22Rv1 (cell line): ENCODE measurements around the gene OR10H3.
"Not testable (repeated sequence)": the region's sequence is repeated elsewhere in the genome, so short reads cannot be mapped to it uniquely, and the experiment has no call there.

Experiments
- H3K27ac ChIP-seq: fragments of 450-650 bp; 2 replicates; pipeline ENCODE4 v1.5.1; 2017
- ZFX ChIP-seq: fragments of 450-650 bp; IDR thresholded peaks from 2 replicates; pipeline ENCODE4 v1.6.1; 2017; ENCODE audit warnings: antibody characterized with exemption, borderline replicate concordance
- TF ChIP-seq, protein P1 (sequence below): fragments of 450-650 bp; IDR thresholded peaks from 2 replicates; pipeline ENCODE4 v1.5.1; 2017; ENCODE audit warnings: mild to moderate bottlenecking

The OR10H3 gene

DNA sequence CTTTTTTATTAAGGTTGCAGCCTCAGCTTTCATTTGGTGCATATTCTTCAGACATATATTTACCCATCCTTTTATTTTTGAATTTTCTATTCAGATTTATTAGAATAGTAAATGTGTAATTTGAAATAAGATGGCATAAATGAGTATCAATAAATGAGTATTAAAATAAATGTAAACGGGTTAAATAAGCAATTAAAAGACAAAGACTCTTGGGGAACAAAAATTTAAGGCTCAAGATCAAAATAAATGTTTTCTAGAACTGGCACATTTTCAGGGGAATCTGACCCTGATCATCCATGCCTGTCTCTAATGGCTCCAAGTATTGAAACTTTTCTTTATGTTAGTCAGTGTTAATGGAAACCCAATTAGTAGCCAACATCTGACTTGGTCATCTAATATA lies 3.0 kb downstream of the OR10H3 start:
- no peak overlapping the region for H3K27ac ChIP-seq
- no peak for TF ChIP-seq ZFX
- TF ChIP-seq, protein P1, sequence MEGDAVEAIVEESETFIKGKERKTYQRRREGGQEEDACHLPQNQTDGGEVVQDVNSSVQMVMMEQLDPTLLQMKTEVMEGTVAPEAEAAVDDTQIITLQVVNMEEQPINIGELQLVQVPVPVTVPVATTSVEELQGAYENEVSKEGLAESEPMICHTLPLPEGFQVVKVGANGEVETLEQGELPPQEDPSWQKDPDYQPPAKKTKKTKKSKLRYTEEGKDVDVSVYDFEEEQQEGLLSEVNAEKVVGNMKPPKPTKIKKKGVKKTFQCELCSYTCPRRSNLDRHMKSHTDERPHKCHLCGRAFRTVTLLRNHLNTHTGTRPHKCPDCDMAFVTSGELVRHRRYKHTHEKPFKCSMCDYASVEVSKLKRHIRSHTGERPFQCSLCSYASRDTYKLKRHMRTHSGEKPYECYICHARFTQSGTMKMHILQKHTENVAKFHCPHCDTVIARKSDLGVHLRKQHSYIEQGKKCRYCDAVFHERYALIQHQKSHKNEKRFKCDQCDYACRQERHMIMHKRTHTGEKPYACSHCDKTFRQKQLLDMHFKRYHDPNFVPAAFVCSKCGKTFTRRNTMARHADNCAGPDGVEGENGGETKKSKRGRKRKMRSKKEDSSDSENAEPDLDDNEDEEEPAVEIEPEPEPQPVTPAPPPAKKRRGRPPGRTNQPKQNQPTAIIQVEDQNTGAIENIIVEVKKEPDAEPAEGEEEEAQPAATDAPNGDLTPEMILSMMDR = no peak

DNA sequence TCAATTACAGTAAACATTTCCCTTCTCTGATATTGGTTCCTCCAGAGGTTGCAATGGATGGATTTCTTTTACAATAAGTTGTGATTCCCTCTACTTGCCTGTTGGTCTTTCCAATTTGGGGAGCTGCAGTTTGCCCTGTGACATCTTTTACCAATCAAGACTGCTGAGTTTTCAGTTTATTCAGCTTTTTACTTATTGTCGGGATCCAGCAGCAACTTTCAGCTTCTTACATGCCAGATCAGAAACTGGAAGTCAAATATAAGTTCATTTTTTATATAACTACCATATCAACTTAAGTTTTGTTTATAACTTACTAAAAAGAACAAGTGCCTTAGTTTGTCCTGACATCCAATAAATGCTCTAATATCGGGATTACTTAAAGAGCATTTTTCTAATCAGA lies 10.5 kb downstream of the OR10H3 start:
- no peak overlapping the region for H3K27ac ChIP-seq
- no peak for TF ChIP-seq ZFX
- TF ChIP-seq, protein P1 = no peak

- no peak for TF ChIP-seq ZFX
- TF ChIP-seq, protein P1 = no peak
- H3K27ac ChIP-seq = no peak overlapping the region
Measured at GRCh38 chr19:15758379-15758778, 20.6 kb downstream of the OR10H3 start.

DNA sequence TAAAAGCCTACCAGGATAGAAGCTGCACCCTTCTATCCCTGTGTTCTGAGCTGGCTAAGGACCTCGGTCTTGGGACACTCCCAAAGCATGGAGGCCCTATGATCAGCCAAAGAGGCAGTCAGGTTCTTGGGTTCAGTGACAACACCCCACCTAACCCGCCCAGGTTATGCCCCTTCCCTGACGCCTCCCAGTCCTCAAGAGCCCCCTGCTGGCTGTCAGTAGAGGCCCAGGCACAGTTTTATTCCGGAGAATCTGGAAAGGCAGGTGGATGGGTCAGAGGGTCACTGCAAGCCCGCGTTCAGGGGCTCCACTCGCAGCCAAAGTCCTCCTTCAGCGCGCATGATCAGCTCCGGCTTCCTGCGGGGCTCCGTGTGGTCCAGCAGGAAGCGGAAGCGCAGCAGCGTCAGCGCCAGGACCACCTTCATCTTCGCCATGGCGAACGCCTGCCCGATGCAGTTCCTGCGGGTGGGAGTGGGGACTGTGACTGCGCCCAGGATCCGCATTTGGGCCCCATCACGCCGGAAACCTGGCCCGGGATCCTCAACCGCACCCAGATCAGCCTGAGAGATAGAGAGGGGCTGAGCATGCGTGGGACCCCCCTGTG lies 22.3 kb downstream of the OR10H3 start:
- TF ChIP-seq ZFX = no peak
- TF ChIP-seq, protein P1 = peak; percentile 55
- H3K27ac ChIP-seq = no peak overlapping the region

- TF ChIP-seq ZFX = no peak
- TF ChIP-seq, protein P1 = no peak
- no peak overlapping the region for H3K27ac ChIP-seq
Measured at GRCh38 chr19:15769586-15769985, 31.8 kb downstream of the OR10H3 start.

GRCh38 chr19:15774159-15774558 lies 36.4 kb downstream of the OR10H3 start:
- H3K27ac ChIP-seq = not testable (repeated sequence)

GRCh38 chr19:15775249-15775648 lies 37.5 kb downstream of the OR10H3 start:
- TF ChIP-seq, protein P1 = no peak
- no peak for TF ChIP-seq ZFX
- H3K27ac ChIP-seq = no peak overlapping the region

GRCh38 chr19:15776264-15776663 lies 38.5 kb downstream of the OR10H3 start:
- no peak for TF ChIP-seq ZFX
- TF ChIP-seq, protein P1 = no peak
- H3K27ac ChIP-seq = no peak overlapping the region
